ENCODE results near the gene SPEG. TPM values are rescaled to one million over a fixed set of nuclear protein-coding genes. Genes with fewer than 3 reads are reported as not detected.

SPEG gene
- total and polyA plus RNA-seq, 3 donors from 2014 or later = 16.0 to 24.3 (median 23.0) TPM

GRCh38 chr2:219476652-219477151 is 42.1 kb downstream of the SPEG start:
- H3K27ac ChIP-seq = no peak overlapping the region
- 17 to 29% methylated on average over 6 to 16 of the region's 16 CpGs for WGBS, 2 donors
- no peaks in the 10 kb centered on the region for H3K9me3 ChIP-seq
- no peak for DNase-seq
- no peak overlapping the region for H3K4me3 ChIP-seq
- no peaks in the 10 kb centered on the region for H3K36me3 ChIP-seq (ENCODE audit: low read depth, missing control alignments)
- TF ChIP-seq POLR2A (IDR thresholded peaks at IDR 0.05) (no peak), CTCF (IDR thresholded peaks at IDR 0.05) (no peak)
- no peaks in the 10 kb centered on the region for H3K27me3 ChIP-seq
- peaks cover 7% of the 10 kb centered on the region for H3K4me1 ChIP-seq
- intact Hi-C loops (cut with DNase I; ENCODE audit: low total_unique reads) = loop anchor here (10.0 kb wide), 1 partner anchor 48 kb away; no protein-coding TSS in a partner anchor

GRCh38 chr2:219477179-219477578 is 42.5 kb downstream of the SPEG start:
- H3K27me3 ChIP-seq = no peaks in the 10 kb centered on the region
- H3K36me3 ChIP-seq (ENCODE audit: low read depth, missing control alignments) = no peaks in the 10 kb centered on the region
- no peak for DNase-seq
- intact Hi-C loops (cut with DNase I; ENCODE audit: low total_unique reads) = loop anchor here (10.0 kb wide), 1 partner anchor 48 kb away; no protein-coding TSS in a partner anchor
- WGBS, 2 donors = 81 to 87% methylated on average over 12 to 13 of the region's 13 CpGs
- H3K9me3 ChIP-seq = no peaks in the 10 kb centered on the region
- no peak overlapping the region for H3K27ac ChIP-seq
- H3K4me3 ChIP-seq = no peak overlapping the region
- no peak for TF ChIP-seq POLR2A (IDR thresholded peaks at IDR 0.05)
- no peak for TF ChIP-seq CTCF (IDR thresholded peaks at IDR 0.05)
- H3K4me1 ChIP-seq = peaks cover 7% of the 10 kb centered on the region

- 87 to 88% methylated on average over 13 to 15 of the region's 15 CpGs for WGBS, 2 donors
- H3K27me3 ChIP-seq = no peaks in the 10 kb centered on the region
- TF ChIP-seq CTCF (IDR thresholded peaks at IDR 0.05) = no peak
- no peak for TF ChIP-seq POLR2A (IDR thresholded peaks at IDR 0.05)
- no peaks in the 10 kb centered on the region for H3K36me3 ChIP-seq (ENCODE audit: low read depth, missing control alignments)
- H3K9me3 ChIP-seq = no peaks in the 10 kb centered on the region
- H3K4me3 ChIP-seq = no peak overlapping the region
- peaks cover 7% of the 10 kb centered on the region for H3K4me1 ChIP-seq
- H3K27ac ChIP-seq = no peak overlapping the region
- DNase-seq = no peak
- intact Hi-C loops (cut with DNase I; ENCODE audit: low total_unique reads) = loop anchor here (10.0 kb wide), 1 partner anchor 47 kb away; no protein-coding TSS in a partner anchor
Observed at GRCh38 chr2:219477815-219478214, 43.2 kb downstream of the SPEG start.

- DNase-seq = no peak
- intact Hi-C loops (cut with DNase I; ENCODE audit: low total_unique reads) = loop anchor here (10.0 kb wide), 1 partner anchor 46 kb away; no protein-coding TSS in a partner anchor
- Histone ChIP-seq H3K27ac (no peak overlapping the region), H3K27me3 (no peaks in the 10 kb centered on the region), H3K4me1 (peaks cover 11% of the 10 kb centered on the region), H3K4me3 (no peak overlapping the region), H3K9me3 (no peaks in the 10 kb centered on the region), H3K36me3 (ENCODE audit: low read depth, missing control alignments) (no peaks in the 10 kb centered on the region)
- TF ChIP-seq POLR2A (IDR thresholded peaks at IDR 0.05) = no peak
- no peak for TF ChIP-seq CTCF (IDR thresholded peaks at IDR 0.05)
- WGBS, 2 donors = 64 to 85% methylated on average over 2 to 8 of the region's 8 CpGs
Observed at GRCh38 chr2:219478916-219479315, 44.3 kb downstream of the SPEG start.

GRCh38 chr2:219480004-219480403 is 45.4 kb downstream of the SPEG start:
- H3K27me3 ChIP-seq = no peaks in the 10 kb centered on the region
- H3K4me3 ChIP-seq = no peak overlapping the region
- TF ChIP-seq POLR2A (IDR thresholded peaks at IDR 0.05) = no peak
- TF ChIP-seq CTCF (IDR thresholded peaks at IDR 0.05) = no peak
- DNase-seq = no peak
- WGBS, 2 donors = 80 to 92% methylated on average over 7 to 8 of the region's 8 CpGs
- intact Hi-C loops (cut with DNase I; ENCODE audit: low total_unique reads) = no loop called here
- H3K27ac ChIP-seq = no peak overlapping the region
- H3K36me3 ChIP-seq (ENCODE audit: low read depth, missing control alignments) = no peaks in the 10 kb centered on the region
- no peaks in the 10 kb centered on the region for H3K9me3 ChIP-seq
- peaks cover 14% of the 10 kb centered on the region for H3K4me1 ChIP-seq
